Natural killer cell treated with Interleukin-12 subunit alpha and Interleukin-12 subunit beta and Interleukin-15 and Interleukin-18, amount 100 ng/mL, for 72 hours (primary cell): ENCODE measurements around the gene POLR1A. TPM values are rescaled to one million over a fixed set of nuclear protein-coding genes. Genes with fewer than 3 reads are reported as not detected.

Source experiments
- ATAC-seq, 2 donors: fragments of 150-1000 bp; cut with Tn5 transposase in 1 of 2; sonication (Bioruptor Pico), chemical (Tn5 transposase) in 1 of 2; 2 replicates each; pipeline ENCODE4 v1.10.0; 2021
- DNase-seq: peaks from one replicate; pipeline ENCODE4 v3.0.0; 2022; ENCODE audit warnings: low spot score
- H3K27ac Mint-ChIP-seq, 2 donors: 1 replicate in 1 of 2; 2 replicates in 1 of 2; pipeline ENCODE4 v1.8.0; 2022; ENCODE audit warnings: mixed read lengths in 2 of 2, mild to moderate bottlenecking in 1 of 2, moderate library complexity in 1 of 2
- H3K27me3 Mint-ChIP-seq, 2 donors: 1 replicate in 1 of 2; 2 replicates in 1 of 2; pipeline ENCODE4 v1.8.0; 2022; ENCODE audit warnings: mixed read lengths in 2 of 2
- H3K36me3 Mint-ChIP-seq: one replicate; pipeline ENCODE4 v1.8.0; 2022; ENCODE audit warnings: mixed read lengths
- H3K4me1 Mint-ChIP-seq, 2 donors: 1 replicate in 1 of 2; 2 replicates in 1 of 2; pipeline ENCODE4 v1.8.0; 2022; ENCODE audit warnings: low read depth in 2 of 2, mixed read lengths in 2 of 2, mild to moderate bottlenecking in 1 of 2
- H3K4me3 Mint-ChIP-seq: one replicate; pipeline ENCODE4 v1.8.0; 2022; ENCODE audit warnings: mixed read lengths
- H3K9me3 Mint-ChIP-seq: 2 replicates; pipeline ENCODE4 v1.8.0; 2022; ENCODE audit warnings: mixed read lengths
- total RNA-seq, 2 donors: library from RNA; stranded (reverse); gene quantifications; one replicate each; pipeline ENCODE4 v1.2.3, GENCODE V29; 2022

The POLR1A gene
- total RNA-seq, 2 donors from 2014 or later = 51.7 to 99.2 TPM

DNA sequence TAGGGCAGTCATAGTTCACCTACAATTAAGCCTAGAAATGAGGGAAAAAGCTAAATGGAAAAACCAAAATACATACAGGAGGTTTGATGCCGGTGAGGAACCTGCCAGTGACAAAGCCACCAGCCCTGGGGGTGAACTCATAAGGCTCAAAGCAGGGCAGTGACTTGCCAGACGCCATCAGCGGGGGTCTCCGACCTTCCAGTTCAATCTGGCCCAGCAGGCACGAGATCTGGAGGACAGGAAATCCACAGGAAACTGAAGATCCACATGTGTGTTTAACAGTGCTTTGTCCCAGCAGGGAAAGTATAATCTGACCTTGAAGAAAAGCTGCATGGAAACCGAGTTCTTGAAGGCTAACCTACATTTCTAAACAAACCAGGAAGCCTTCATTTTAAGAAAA, 60.1 kb downstream of the POLR1A start:
- peaks cover 13 to 15% of the 10 kb centered on the region in 2 donors for H3K4me1 Mint-ChIP-seq
- H3K36me3 Mint-ChIP-seq = peaks cover 26% of the 10 kb centered on the region
- no peak overlapping the region for H3K27ac Mint-ChIP-seq
- H3K9me3 Mint-ChIP-seq = no peaks in the 10 kb centered on the region
- H3K4me3 Mint-ChIP-seq = no peak overlapping the region
- no peaks in the 10 kb centered on the region for H3K27me3 Mint-ChIP-seq
- ATAC-seq = no peak
- no peak for DNase-seq

DNA sequence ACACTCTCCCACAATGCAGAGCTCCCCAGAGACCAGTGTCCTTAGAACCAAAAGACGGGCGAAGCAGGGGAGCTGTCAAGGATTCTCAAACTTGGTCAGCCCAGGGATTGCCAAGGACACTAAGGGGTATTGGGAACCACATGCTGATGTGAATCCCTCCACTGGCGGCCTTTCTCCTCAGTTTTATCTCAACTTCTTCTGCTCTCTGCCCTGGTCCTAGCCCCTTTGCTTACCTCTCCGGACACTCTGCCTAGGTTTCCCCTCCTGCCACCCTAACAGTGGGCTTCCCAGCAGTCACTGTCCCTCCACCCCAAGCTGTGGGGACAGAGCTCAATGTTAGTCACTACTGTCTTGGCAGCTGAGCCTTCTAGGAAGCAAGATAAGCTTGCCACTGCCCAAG, 61.1 kb downstream of the POLR1A start:
- H3K36me3 Mint-ChIP-seq = peaks cover 26% of the 10 kb centered on the region
- H3K4me1 Mint-ChIP-seq = peaks cover 14 to 21% of the 10 kb centered on the region in 2 donors
- ATAC-seq (no peak), DNase-seq (no peak)
- no peaks in the 10 kb centered on the region for H3K9me3 Mint-ChIP-seq
- no peaks in the 10 kb centered on the region for H3K27me3 Mint-ChIP-seq
- no peak overlapping the region for H3K27ac Mint-ChIP-seq
- no peak overlapping the region for H3K4me3 Mint-ChIP-seq

DNA sequence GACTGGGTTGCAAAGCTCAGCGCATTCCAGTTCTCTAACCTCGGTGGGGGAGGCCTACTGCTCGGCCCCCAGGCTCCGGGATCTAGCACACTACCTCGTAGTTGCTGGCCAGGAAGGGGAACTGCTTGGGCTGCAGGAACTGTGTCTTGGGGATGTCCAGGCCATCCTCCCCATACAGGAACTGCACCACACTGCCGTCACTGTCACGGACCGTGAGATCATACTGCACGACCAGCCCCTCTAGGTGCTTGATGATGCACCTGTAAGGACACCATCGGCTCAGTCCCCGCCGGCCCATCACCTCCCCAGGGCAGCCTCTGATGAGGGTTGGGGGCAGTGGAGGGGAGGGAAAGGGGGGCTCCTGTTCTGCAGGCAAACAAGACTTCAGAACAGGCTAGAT, 61.6 kb downstream of the POLR1A start:
- Mint-ChIP-seq H3K4me3 (no peak overlapping the region), H3K36me3 (peaks cover 26% of the 10 kb centered on the region), H3K27ac (no peak overlapping the region), H3K4me1 (peaks cover 20 to 26% of the 10 kb centered on the region in 2 donors), H3K9me3 (no peaks in the 10 kb centered on the region), H3K27me3 (no peaks in the 10 kb centered on the region)
- no peak for DNase-seq
- ATAC-seq = no peak

DNA sequence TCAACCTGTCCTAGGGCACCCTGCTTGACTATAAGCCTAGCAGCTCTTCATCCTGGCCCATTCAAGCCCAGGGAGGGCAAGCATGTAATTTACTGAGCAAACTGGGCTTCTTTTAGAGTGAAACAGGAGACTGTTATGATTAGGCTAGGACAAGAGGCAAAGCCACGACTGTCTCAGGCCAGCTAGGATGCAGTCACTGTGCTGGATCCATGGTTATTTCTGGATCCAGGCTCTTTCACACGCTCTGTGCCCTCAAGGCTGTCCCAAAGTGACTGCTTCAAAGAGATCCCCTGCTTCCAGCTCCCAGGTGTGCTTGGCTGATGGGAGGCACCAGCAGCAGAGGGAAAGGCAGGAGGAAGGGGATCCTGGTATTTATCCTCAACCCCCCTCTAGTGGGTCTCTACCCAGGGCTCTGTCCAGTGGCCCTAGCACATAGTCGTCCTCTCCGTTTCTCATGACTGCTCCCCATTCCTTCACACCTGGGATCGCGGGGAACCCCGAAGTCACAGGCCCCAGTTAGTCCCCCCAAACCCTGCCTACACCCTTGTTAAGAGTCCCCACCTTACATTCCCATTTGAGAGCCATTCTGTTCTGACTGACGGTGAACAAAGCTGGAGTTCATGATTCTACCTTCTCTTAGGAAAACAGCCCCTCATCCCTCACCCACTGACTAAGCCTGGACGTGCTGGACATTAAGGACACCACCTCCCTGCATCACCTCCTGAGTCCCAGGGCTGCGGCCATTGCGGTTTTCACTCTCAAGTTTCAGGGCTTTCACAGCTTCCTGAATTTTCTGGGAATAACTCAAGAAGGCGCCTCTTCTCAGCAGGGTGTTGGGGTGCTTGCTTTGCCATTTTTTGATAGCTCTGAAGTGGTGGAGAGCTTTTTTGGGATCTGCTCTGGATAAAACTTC, 63.2 kb downstream of the POLR1A start:
- DNase-seq (no peak), ATAC-seq (no peak)
- Mint-ChIP-seq H3K9me3 (no peaks in the 10 kb centered on the region), H3K27me3 (no peaks in the 10 kb centered on the region), H3K4me3 (no peak overlapping the region), H3K36me3 (peaks cover 29% of the 10 kb centered on the region), H3K4me1 (peaks cover 35 to 42% of the 10 kb centered on the region in 2 donors), H3K27ac (peak overlapping the region in 1 of 2 donors; percentile 57)

DNA sequence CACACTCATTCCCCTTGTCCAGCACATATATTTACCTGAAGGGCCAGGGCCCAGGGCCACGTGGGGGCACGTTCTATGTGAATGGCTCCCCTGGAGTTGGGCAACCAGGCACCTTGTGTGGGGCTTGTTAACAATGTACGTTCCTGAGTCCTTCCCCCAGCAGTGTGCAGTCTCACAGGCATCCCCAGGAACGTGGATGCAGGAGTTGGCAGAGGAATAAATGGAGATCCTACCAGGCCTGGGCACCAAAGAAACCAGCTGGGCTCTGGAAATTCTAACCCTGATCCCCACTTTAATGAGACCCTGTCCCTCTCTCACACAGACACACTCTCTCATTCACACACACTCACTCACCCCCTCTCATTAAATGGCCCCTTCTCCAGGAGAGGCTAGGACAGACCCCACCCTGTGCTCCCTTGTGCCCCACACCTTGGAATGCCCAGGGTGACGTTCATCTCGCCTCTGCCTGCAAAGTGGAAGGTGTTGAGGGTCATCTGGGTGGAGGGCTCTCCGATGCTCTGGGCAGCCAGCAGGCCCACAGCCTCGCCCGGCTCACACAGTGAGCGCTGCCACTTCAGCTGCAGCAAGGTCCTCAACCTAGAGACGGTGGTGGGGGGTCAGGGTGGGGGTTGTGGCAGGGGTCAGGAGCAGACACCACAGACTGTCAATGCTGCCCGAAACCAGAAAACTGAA, 65.6 kb downstream of the POLR1A start:
- Mint-ChIP-seq H3K36me3 (peaks cover 23% of the 10 kb centered on the region), H3K4me1 (peaks cover 55 to 64% of the 10 kb centered on the region in 2 donors), H3K9me3 (no peaks in the 10 kb centered on the region), H3K4me3 (no peak overlapping the region), H3K27me3 (no peaks in the 10 kb centered on the region), H3K27ac (peak overlapping the region in 1 of 2 donors; percentile 22)
- ATAC-seq (no peak), DNase-seq (no peak)

DNA sequence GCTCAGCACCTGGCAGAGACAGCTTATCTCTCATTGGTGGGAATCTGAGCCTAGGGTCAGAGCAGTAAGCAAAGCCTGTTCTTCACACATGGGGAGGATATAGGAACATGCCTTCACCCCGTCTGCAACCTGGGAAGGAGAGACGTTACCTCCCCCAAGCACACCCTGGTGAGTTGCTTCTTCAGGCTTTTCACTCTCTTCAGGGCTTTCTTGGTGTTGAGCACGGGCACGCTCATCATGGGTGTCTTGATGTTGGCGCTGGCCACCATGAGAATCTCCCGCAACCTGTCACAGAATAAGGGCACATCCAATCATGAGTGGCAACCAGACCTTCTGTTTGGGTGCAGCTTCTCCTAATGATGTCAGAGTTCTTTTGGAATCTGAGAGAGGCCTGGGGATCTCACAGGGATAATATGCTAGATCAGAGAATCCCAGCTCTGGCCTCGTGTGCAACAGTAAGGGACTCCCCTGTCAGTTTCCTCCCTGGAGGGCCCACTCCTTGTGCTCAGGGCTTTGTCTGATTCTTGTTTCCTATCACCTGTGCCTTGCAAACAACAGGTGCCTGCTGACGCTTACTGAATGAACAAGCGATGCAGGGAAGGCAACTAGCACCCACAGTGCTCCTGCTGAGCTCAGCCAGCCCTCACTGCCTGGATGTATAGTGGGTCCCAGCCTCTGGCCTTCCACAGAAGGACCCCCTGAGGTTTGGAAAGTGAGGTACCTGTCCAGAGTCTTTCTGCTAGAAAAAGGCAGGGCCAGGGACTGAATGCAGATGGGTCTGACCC, 66.3 kb downstream of the POLR1A start:
- H3K27ac Mint-ChIP-seq = peak overlapping the region; percentile 91
- peak overlapping the region; percentile 87 for H3K4me3 Mint-ChIP-seq
- DNase-seq (no peak), ATAC-seq (no peak)
- no peaks in the 10 kb centered on the region for H3K9me3 Mint-ChIP-seq
- H3K36me3 Mint-ChIP-seq = peaks cover 19% of the 10 kb centered on the region
- no peaks in the 10 kb centered on the region for H3K27me3 Mint-ChIP-seq
- peaks cover 50 to 64% of the 10 kb centered on the region in 2 donors for H3K4me1 Mint-ChIP-seq

DNA sequence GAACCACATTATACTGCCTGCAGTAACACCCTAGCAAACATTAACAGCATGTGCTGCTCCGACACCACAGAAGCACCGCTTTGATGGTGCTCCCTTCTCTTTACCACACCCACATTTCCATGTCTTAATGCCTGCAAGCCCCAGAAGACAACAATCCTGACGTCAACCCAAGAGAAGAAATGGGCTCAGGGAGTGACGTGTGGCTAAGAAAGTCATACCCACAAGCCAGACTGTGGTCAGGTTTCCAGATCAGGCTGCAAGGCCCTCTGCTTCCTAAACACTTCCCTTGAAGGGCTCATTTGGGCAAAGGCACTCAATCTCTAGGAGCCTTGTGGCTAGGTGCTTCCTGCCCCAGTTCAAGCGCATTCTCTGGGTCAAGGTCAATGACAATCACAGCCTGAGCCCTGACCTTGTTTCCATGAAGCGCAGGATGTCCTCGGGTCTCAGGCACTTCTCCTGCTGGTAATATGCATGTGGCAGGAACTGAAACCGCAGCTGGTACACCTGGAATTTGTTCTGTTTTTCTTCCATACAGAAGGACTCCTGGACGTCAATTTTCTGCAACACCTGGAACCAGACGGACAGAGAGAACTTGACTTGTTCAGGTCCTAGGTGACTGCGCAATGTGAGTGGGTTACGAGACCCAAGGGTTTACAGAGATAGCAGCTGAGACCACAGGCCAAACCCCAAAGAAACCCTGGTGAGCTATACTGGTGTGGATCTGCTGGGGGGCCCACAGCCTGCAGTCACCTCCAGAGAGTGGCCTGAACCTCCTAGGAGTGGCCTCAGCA, 67.2 kb downstream of the POLR1A start:
- peak overlapping the region; percentile 87 for H3K4me3 Mint-ChIP-seq
- no peaks in the 10 kb centered on the region for H3K27me3 Mint-ChIP-seq
- peak; percentile 68 to 70 for ATAC-seq
- peak; percentile 75 for DNase-seq
- no peaks in the 10 kb centered on the region for H3K9me3 Mint-ChIP-seq
- H3K27ac Mint-ChIP-seq = peak overlapping the region; percentile 91
- H3K4me1 Mint-ChIP-seq = peaks cover 53 to 64% of the 10 kb centered on the region in 2 donors
- peaks cover 16% of the 10 kb centered on the region for H3K36me3 Mint-ChIP-seq

DNA sequence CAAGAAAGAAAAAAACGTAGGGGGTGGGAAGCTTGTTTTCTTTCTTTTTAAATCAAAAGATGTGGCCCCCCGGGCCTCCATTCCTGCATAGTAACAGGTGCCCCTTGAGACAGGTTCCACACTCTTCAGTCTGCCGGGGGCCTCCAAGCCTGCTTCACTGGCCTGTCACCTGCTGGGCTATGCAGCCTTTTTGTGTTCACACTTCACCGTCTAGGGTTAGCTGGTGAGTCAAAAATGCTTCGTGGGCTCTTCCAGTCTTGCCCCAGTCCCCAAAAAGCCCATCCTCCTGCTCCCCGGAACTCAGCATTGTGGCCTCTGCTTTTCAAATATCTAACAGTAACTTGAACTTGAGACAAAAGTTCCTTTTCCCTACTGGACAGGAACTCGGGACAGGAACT, 67.9 kb downstream of the POLR1A start:
- Mint-ChIP-seq H3K4me1 (peaks cover 55 to 61% of the 10 kb centered on the region in 2 donors), H3K36me3 (peaks cover 14% of the 10 kb centered on the region), H3K27me3 (no peaks in the 10 kb centered on the region), H3K27ac (peak overlapping the region; percentile 91), H3K4me3 (peak overlapping the region; percentile 87), H3K9me3 (no peaks in the 10 kb centered on the region)
- no peak for DNase-seq
- peak; percentile 64 to 68 for ATAC-seq

DNA sequence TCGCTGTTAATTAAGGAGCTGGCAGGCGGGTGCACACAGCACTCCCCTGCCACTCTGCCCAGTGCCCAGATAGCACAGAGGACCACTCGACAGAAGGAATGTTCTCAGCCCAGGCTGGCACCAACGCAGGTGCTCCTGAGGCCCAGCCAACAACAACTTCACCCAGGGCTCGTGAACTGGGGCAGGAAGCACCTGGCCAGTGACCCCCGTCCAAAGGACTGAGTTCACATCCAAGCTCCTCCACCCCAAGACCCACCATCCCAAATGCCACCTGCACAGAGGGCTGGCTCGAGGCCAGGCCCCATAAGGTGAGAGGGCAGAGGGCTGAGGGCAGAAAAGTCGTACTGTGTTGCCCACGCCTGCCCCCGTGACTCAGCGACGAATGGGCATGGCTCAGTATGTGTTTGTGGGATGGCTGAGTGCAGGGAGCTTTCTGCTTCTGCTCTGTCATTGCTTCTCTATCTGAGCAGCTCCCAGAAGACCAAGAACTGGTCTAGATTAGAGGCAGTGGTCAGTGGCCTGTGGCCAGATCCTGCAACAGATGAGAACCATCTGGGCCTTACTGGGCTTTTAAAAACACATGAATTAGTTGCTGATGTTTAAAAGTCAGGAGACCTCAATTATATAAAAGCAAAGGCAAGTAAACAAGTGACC, 68.4 kb downstream of the POLR1A start:
- H3K36me3 Mint-ChIP-seq = peaks cover 9% of the 10 kb centered on the region
- peak overlapping the region; percentile 87 for H3K4me3 Mint-ChIP-seq
- DNase-seq = peak; percentile 77
- ATAC-seq = peak; percentile 70 to 73
- H3K4me1 Mint-ChIP-seq = peaks cover 55 to 56% of the 10 kb centered on the region in 2 donors
- no peaks in the 10 kb centered on the region for H3K27me3 Mint-ChIP-seq
- no peaks in the 10 kb centered on the region for H3K9me3 Mint-ChIP-seq
- peak overlapping the region; percentile 91 for H3K27ac Mint-ChIP-seq

DNA sequence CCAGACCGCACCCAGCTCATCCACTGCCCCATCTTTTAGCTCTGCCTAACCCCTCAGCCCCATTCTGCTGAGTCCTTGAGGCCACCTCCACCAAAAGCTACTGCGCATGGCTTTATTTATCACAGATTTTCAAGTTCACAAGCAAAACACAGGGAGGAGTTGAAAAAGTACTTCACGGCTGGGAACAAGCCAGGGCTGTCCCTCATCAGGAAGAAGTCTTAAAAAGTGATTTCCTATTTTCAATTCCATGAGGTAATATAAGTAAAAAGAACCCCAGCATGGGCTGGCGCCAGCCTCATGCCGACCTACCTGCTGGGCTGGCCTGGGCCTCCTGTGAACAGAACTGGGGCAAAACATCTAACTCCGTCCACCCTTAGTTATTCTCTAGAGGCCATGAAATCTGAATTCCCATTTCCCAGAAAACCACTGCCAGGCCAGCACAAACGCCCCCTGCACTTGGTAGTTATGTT, 69.0 kb downstream of the POLR1A start:
- peaks cover 11% of the 10 kb centered on the region for H3K36me3 Mint-ChIP-seq
- no peak for DNase-seq
- no peak for ATAC-seq
- no peaks in the 10 kb centered on the region for H3K9me3 Mint-ChIP-seq
- H3K4me1 Mint-ChIP-seq = peaks cover 55 to 56% of the 10 kb centered on the region in 2 donors
- H3K27me3 Mint-ChIP-seq = no peaks in the 10 kb centered on the region
- peak overlapping the region; percentile 87 for H3K4me3 Mint-ChIP-seq
- peak overlapping the region; percentile 91 for H3K27ac Mint-ChIP-seq

DNA sequence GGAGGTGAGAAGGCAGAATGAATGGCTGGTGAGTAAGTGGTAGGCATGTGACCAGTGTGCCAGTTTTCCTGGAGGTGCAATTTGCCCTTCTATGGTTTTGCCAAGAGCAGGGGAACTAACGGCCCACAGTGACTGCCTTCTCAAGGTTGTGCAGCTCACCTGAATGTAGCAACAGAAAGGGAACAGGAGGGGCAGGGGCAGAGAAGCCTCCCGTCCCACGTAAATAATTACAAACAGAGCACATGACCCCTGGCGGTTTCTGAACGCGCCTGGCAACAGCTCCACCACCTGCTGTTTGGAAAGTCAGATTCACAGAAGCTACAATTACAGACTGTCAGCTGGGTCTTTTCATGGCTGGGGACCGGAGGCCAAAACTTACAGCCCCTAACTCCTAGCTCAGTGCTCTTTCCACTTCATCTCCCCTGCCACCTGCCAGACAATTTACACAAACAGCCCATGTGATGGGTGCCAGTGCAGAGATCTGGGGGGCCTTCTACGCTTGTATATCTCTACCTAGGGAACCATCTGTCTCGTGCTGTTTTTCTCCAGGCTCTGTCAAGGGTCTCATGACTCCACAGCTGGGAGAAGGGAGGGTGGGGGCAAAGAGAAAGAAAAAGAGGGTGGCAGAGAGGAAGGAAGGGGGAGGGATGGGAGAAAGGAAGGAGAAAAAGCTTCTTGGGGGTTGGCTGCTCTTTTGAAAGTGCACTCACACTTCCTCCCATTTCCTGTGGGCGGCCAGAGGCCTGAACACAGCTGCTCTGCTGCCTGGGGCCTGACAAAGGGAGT, 69.6 kb downstream of the POLR1A start:
- ATAC-seq = peak; percentile 74 to 84
- DNase-seq = peak; percentile 89
- H3K27ac Mint-ChIP-seq = peak overlapping the region; percentile 91
- H3K4me1 Mint-ChIP-seq = peaks cover 52 to 54% of the 10 kb centered on the region in 2 donors
- no peaks in the 10 kb centered on the region for H3K9me3 Mint-ChIP-seq
- peak overlapping the region; percentile 87 for H3K4me3 Mint-ChIP-seq
- H3K36me3 Mint-ChIP-seq = peaks cover 13% of the 10 kb centered on the region
- H3K27me3 Mint-ChIP-seq = no peaks in the 10 kb centered on the region

DNA sequence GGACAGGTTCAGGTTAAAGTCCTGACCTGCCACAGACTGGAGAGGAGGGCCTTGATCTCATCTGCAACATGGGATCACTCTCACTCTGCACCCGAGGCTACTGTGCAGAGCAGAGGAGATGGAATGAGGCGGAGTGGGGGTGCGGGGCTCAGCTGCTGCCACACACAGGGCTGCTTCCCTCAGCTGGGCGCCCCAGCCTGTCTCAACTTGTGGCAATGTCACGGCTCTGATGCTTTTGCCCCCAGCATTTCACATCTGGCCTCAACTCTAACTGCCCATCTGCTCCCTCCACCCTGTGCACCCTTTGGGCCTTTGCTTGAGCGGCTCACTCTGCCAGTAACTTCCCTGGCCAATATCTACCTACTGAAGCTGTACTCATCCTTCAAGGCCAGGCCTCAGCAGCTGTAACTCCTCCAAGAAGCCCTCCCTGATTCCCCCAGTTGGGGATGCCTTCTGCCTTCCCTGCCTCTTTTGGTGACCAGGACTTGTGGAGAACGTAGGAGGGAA, 70.3 kb downstream of the POLR1A start:
- H3K9me3 Mint-ChIP-seq = no peaks in the 10 kb centered on the region
- H3K4me3 Mint-ChIP-seq = peak overlapping the region; percentile 87
- H3K27me3 Mint-ChIP-seq = no peaks in the 10 kb centered on the region
- peaks cover 18% of the 10 kb centered on the region for H3K36me3 Mint-ChIP-seq
- peak overlapping the region; percentile 91 for H3K27ac Mint-ChIP-seq
- ATAC-seq = no peak
- peaks cover 46 to 47% of the 10 kb centered on the region in 2 donors for H3K4me1 Mint-ChIP-seq
- DNase-seq = no peak
